K562 (cell line): ENCODE results near the gene CTDSPL. TPM values are rescaled to one million over a fixed set of nuclear protein-coding genes. Genes with fewer than 3 reads are reported as not detected.

Experiments
- ATAC-seq: fragments of 200-7000 bp; cut with Tn5 transposase; 3 replicates; pipeline ENCODE4 v1.9.1; 2020; ENCODE audit warnings: moderate library complexity
- BruUV-seq: library from RNA; stranded (reverse); fragments of 400-500 nt; replicated peaks from 2 replicates; lab custom pipeline; 2021; lab: Mats Ljungman, UMichigan
- CTCF ChIA-PET: fragments of 300-600 bp; formaldehyde crosslinking; extraction: SDS; loops from one replicate; lab custom pipeline; 2021; ENCODE audit warnings: low intra/inter-chr PET ratio; lab: Yijun Ruan, JAX
- POLR2A ChIA-PET: fragments of 300-600, 350-650 bp; sonication (Branson Sonifier 250); formaldehyde crosslinking; extraction: SDS; loops from one replicate; lab custom pipeline; 2021; ENCODE audit warnings: antibody characterized with exemption, inconsistent platforms; lab: Yijun Ruan, JAX
- DNase-seq, 4 experiments: peaks; one replicate each; pipeline versions ENCODE4 v3.0.0 to v3.0.0-alpha.2; 2011 to 2018; ENCODE audit warnings: low spot score in 3 of 4, mixed read lengths in 3 of 4; ENCODE audit errors: extremely low read depth in 1 of 4
- FAIRE-seq: peaks from 2 replicates; lab custom pipeline; 2011; peaks lifted over from hg19 to GRCh38; lab: Jason Lieb, UNC
- H2AFZ ChIP-seq: 2 replicates; pipeline ENCODE4 v1.6.0; 2011; ENCODE audit warnings: low read depth, low read length, control low read depth, inconsistent platforms
- H3K27ac ChIP-seq: fragments of 200-600 bp; 3 replicates; pipeline ENCODE4 v1.8.0; 2011; ENCODE audit warnings: low read depth, mild to moderate bottlenecking, control low read depth, inconsistent platforms, low read length, moderate library complexity, mixed read lengths; ENCODE audit errors: extremely low read depth
- H3K27me3 ChIP-seq, 2 experiments: fragments of 300-600 bp in 1 of 2; 2 replicates in 1 of 2; 3 replicates in 1 of 2; pipeline versions ENCODE4 v1.6.0 to v1.8.0; 2011; ENCODE audit warnings: inconsistent platforms in 2 of 2, low read length in 2 of 2, mild to moderate bottlenecking in 1 of 2, mixed read lengths in 1 of 2, moderate library complexity in 1 of 2; ENCODE audit not compliant: control insufficient read depth in 2 of 2, insufficient read depth in 2 of 2
- H3K36me3 ChIP-seq: fragments of 300-600 bp; 3 replicates; pipeline ENCODE4 v1.8.0; 2011; ENCODE audit warnings: mild to moderate bottlenecking, low read length, inconsistent platforms; ENCODE audit not compliant: control insufficient read depth, insufficient read depth
- H3K4me1 ChIP-seq, 2 experiments: fragments of 200-600 bp in 1 of 2; replicated peaks in 1 of 2; 2 replicates in 1 of 2; 3 replicates in 1 of 2; pipeline versions ENCODE4 v1.5.1 to v1.8.0; 2011; ENCODE audit warnings: inconsistent platforms in 2 of 2, low read length in 2 of 2, mild to moderate bottlenecking in 1 of 2, mixed read lengths in 1 of 2, moderate library complexity in 1 of 2; ENCODE audit not compliant: control insufficient read depth in 2 of 2, insufficient read depth in 2 of 2
- H3K4me2 ChIP-seq: 2 replicates; pipeline ENCODE4 v1.6.1; 2011; ENCODE audit warnings: low read length, control low read depth, inconsistent platforms, mixed read lengths; ENCODE audit not compliant: insufficient read depth
- H3K4me3 ChIP-seq: fragments of 200-600 bp; sonication (generic), shearing (Covaris generic); 2 replicates; pipeline ENCODE4 v1.5.1; 2016; ENCODE audit warnings: control low read depth, inconsistent platforms
- H3K79me2 ChIP-seq: fragments of 200-600 bp; 3 replicates; pipeline ENCODE4 v1.8.0; 2011; ENCODE audit warnings: low read length, inconsistent platforms; ENCODE audit not compliant: control insufficient read depth, insufficient read depth
- H3K9ac ChIP-seq, 2 experiments: 2 replicates each; pipeline versions ENCODE4 v1.6.0 to v1.6.1; 2011; ENCODE audit warnings: low read depth in 2 of 2, low read length in 2 of 2, control low read depth in 1 of 2, inconsistent platforms in 1 of 2, mild to moderate bottlenecking in 1 of 2, mixed read lengths in 1 of 2; ENCODE audit not compliant: insufficient read depth in 1 of 2
- H3K9me1 ChIP-seq: one replicate; pipeline ENCODE4 v1.6.0; 2011; ENCODE audit warnings: inconsistent platforms, mild to moderate bottlenecking, low read length, moderate library complexity; ENCODE audit not compliant: control insufficient read depth, insufficient read depth
- H3K9me3 ChIP-seq: replicated peaks from 2 replicates; pipeline ENCODE4 v1.5.1; 2011; ENCODE audit warnings: low read depth, low read length, inconsistent platforms; ENCODE audit not compliant: control insufficient read depth, insufficient read depth
- H4K20me1 ChIP-seq: replicated peaks from 2 replicates; pipeline ENCODE4 v1.6.1; 2011; ENCODE audit warnings: low read length, inconsistent platforms, mixed read lengths; ENCODE audit not compliant: control insufficient read depth, insufficient read depth
- FOXA3 ChIP-seq, 2 experiments: fragments of 450-650 bp in 1 of 2; sonication (generic) in 1 of 2; formaldehyde crosslinking; IDR thresholded peaks in 1 of 2; conservative IDR thresholded peaks in 1 of 2; 2 replicates each; pipeline versions ENCODE4 v1.4.0 to v1.8.0; 2020 to 2022; ENCODE audit warnings: mild to moderate bottlenecking in 2 of 2, missing genetic modification reagents in 1 of 2
- NFRKB ChIP-seq: fragments of 450-650 bp; IDR thresholded peaks from 2 replicates; pipeline ENCODE4 v1.6.1; 2016; ENCODE audit warnings: low read depth
- POU5F1 ChIP-seq: fragments of 150-350 bp; IDR thresholded peaks from 2 replicates; pipeline ENCODE4 v1.6.1; 2014; ENCODE audit warnings: borderline replicate concordance, low read length, low read depth, mild to moderate bottlenecking; ENCODE audit not compliant: partially characterized antibody
- SP2 ChIP-seq: IDR thresholded peaks from 2 replicates; pipeline ENCODE4 v1.6.1; 2011; ENCODE audit warnings: mild to moderate bottlenecking, low read depth, low read length, moderate library complexity; ENCODE audit not compliant: poor library complexity, severe bottlenecking; ENCODE audit errors: extremely low read depth
- ZEB2 ChIP-seq: fragments of 450-650 bp; IDR thresholded peaks from 2 replicates; pipeline ENCODE4 v1.6.1; 2016
- ZNF232 ChIP-seq: sonication (generic); formaldehyde crosslinking; IDR thresholded peaks from 2 replicates; pipeline ENCODE4 v1.8.0; 2022; ENCODE audit warnings: mild to moderate bottlenecking, missing genetic modification reagents
- WGBS: fragments of 100-300 bp; shearing (Covaris generic); methylation state at CpG from one replicate; pipeline ENCODE4 v1.1.6; 2016; ENCODE audit warnings: low coverage, mixed read lengths; ENCODE audit not compliant: insufficient coverage; ENCODE audit errors: missing lambda C conversion rate; 5-methylcytosine and 5-hydroxymethylcytosine counted together
- in situ Hi-C: fragments of 300-500 bp; cut with MboI; formaldehyde crosslinking; loops from 4 replicates; pipeline ENCODE4 v1.15.0; 2018; ENCODE audit warnings: inconsistent platforms, mixed read lengths
- intact Hi-C: fragments of 100-400 bp; cut with micrococcal nuclease; formaldehyde crosslinking; loops from 2 replicates; pipeline ENCODE4 v1.14.2; 2022
- polyA plus RNA-seq, 8 experiments: library from polyadenylated mRNA; depleted of rRNA in 4 of 8; stranded (reverse) in 5 of 8; unstranded in 3 of 8; fragments of >200 nt; fragmentation: Nextera tagmentation in 2 of 8; fragmentation: Illumina TruSeq in 1 of 8; extraction: Ambion mirVana in 2 of 8; extraction: Trizol in 1 of 8; gene quantifications; 2 replicates each; pipeline versions ENCODE4 v1.2.1 to v1.2.3, GENCODE V29; 2011 to 2014; ENCODE audit warnings: inconsistent platforms in 1 of 8, missing spikeins in 1 of 8
- total RNA-seq, 7 experiments: library from RNA; depleted of rRNA in 6 of 7; stranded (reverse); fragments of >200 nt in 6 of 7; fragmentation: Illumina TruSeq in 2 of 7; extraction: Trizol in 2 of 7; gene quantifications; 2 replicates each; pipeline versions ENCODE4 v1.2.1 to v1.2.3, GENCODE V29; 2011 to 2021; ENCODE audit warnings: low replicate concordance in 1 of 7
- TF ChIP-seq, protein P1 (sequence below): sonication (generic); formaldehyde crosslinking; IDR thresholded peaks from 2 replicates; pipeline ENCODE4 v1.8.0; 2022; ENCODE audit warnings: mild to moderate bottlenecking, missing genetic modification reagents
- TF ChIP-seq, protein P2 (sequence below): fragments of 450-650 bp; formaldehyde crosslinking; IDR thresholded peaks from 2 replicates; pipeline ENCODE4 v1.4.0; 2020; ENCODE audit warnings: mild to moderate bottlenecking, mixed read lengths
- TF ChIP-seq, protein P3 (sequence below): fragments of 250-450 bp; sonication (Bioruptor Pico); IDR thresholded peaks from 2 replicates; pipeline ENCODE4 v1.4.0; 2020; ENCODE audit warnings: mild to moderate bottlenecking, moderate library complexity
- TF ChIP-seq, protein P4 (sequence below): fragments of 250-450 bp; sonication (Bioruptor Pico); IDR thresholded peaks from 2 replicates; pipeline ENCODE4 v1.5.0; 2021
- TF ChIP-seq, protein P5 (sequence below): sonication (generic); formaldehyde crosslinking; IDR thresholded peaks from 2 replicates; pipeline ENCODE4 v1.8.1; 2023; ENCODE audit warnings: mild to moderate bottlenecking, missing genetic modification reagents

Gene CTDSPL
- total and polyA plus RNA-seq, 9 of the 15 experiments (the other 6 are each of a cell fraction or from before 2014, with no cell fraction given) = 5.1 to 19.3 (median 11.3) TPM

DNA sequence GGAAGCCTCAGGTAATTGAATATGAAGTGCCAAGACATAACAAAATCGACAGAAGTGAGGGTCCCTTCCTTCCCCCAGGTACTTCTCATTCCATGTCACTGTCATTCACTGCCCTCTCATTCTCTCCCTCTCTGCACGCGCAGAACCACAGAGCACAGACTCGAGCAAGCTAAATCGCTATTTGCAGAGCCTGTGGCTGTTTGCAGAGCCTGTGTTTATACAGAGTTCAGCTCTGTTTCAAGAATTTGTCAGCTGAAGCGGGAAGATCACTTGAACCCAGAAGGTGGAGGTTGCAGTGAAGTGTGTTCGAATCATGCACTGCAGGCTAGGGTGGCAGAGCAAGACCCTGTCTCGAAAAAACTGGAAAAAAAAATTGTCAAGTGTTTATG, 131.4 kb downstream of the CTDSPL start:
- WGBS = 52% methylated on average over 8 of the region's 8 CpGs
- intact Hi-C loops = no loop called here
- BruUV-seq = no TSS peak
- DNase-seq (no peak), ATAC-seq (no peak), FAIRE-seq (no peak)
- in situ Hi-C loops = no loop called here
- Histone ChIP-seq H3K4me1 (peaks cover 57 to 64% of the 10 kb centered on the region in 2 experiments), H3K9ac (peak overlapping the region; percentile 80 to 91), H3K4me3 (peak overlapping the region; percentile 56; the same call in 1 of the 2 replicates), H3K36me3 (peaks cover 28% of the 10 kb centered on the region), H3K9me3 (no peaks in the 10 kb centered on the region), H2AFZ (peak overlapping the region; percentile 97), H4K20me1 (no peaks in the 10 kb centered on the region), H3K27me3 (no peaks in the 10 kb centered on the region), H3K27ac (peak overlapping the region; percentile 93), H3K79me2 (peaks cover 22% of the 10 kb centered on the region), H3K9me1 (peaks cover 5% of the 10 kb centered on the region), H3K4me2 (peak overlapping the region; percentile 86)
- ChIA-PET CTCF (interaction anchor here (0.6 kb wide), 1 partner anchor 454 kb away, joined by 3 read pairs; no protein-coding TSS in a partner anchor), POLR2A (interaction anchor here (0.7 to 2.2 kb wide), 4 partner anchors 8 to 19 kb away, joined by 3 to 8 read pairs (median 6); no protein-coding TSS in a partner anchor)
- TF ChIP-seq, protein P1, sequence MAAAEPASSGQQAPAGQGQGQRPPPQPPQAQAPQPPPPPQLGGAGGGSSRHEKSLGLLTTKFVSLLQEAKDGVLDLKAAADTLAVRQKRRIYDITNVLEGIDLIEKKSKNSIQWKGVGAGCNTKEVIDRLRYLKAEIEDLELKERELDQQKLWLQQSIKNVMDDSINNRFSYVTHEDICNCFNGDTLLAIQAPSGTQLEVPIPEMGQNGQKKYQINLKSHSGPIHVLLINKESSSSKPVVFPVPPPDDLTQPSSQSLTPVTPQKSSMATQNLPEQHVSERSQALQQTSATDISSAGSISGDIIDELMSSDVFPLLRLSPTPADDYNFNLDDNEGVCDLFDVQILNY (CRISPR knock-in tag) = no peak
- no peak for TF ChIP-seq ZNF232
- peak in 1 of 2 experiments; percentile 71; a peak in 2 of 4 replicates for TF ChIP-seq FOXA3 (CRISPR knock-in tag; conservative IDR thresholded peaks at IDR 0.05 in 1 of 2, IDR thresholded peaks at IDR 0.05 in 1 of 2)
- TF ChIP-seq, protein P2, sequence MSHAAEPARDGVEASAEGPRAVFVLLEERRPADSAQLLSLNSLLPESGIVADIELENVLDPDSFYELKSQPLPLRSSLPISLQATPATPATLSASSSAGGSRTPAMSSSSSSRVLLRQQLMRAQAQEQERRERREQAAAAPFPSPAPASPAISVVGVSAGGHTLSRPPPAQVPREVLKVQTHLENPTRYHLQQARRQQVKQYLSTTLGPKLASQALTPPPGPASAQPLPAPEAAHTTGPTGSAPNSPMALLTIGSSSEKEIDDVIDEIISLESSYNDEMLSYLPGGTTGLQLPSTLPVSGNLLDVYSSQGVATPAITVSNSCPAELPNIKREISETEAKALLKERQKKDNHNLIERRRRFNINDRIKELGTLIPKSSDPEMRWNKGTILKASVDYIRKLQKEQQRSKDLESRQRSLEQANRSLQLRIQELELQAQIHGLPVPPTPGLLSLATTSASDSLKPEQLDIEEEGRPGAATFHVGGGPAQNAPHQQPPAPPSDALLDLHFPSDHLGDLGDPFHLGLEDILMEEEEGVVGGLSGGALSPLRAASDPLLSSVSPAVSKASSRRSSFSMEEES (CRISPR knock-in tag) = no peak
- TF ChIP-seq, protein P3, sequence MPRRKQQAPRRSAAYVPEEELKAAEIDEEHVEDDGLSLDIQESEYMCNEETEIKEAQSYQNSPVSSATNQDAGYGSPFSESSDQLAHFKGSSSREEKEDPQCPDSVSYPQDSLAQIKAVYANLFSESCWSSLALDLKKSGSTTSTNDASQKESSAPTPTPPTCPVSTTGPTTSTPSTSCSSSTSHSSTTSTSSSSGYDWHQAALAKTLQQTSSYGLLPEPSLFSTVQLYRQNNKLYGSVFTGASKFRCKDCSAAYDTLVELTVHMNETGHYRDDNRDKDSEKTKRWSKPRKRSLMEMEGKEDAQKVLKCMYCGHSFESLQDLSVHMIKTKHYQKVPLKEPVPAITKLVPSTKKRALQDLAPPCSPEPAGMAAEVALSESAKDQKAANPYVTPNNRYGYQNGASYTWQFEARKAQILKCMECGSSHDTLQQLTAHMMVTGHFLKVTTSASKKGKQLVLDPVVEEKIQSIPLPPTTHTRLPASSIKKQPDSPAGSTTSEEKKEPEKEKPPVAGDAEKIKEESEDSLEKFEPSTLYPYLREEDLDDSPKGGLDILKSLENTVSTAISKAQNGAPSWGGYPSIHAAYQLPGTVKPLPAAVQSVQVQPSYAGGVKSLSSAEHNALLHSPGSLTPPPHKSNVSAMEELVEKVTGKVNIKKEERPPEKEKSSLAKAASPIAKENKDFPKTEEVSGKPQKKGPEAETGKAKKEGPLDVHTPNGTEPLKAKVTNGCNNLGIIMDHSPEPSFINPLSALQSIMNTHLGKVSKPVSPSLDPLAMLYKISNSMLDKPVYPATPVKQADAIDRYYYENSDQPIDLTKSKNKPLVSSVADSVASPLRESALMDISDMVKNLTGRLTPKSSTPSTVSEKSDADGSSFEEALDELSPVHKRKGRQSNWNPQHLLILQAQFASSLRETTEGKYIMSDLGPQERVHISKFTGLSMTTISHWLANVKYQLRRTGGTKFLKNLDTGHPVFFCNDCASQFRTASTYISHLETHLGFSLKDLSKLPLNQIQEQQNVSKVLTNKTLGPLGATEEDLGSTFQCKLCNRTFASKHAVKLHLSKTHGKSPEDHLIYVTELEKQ (CRISPR knock-in tag) = peak; percentile 4; the same call in 1 of the 2 replicates
- TF ChIP-seq NFRKB = no peak
- TF ChIP-seq POU5F1 = no peak
- no peak for TF ChIP-seq SP2
- TF ChIP-seq, protein P4, sequence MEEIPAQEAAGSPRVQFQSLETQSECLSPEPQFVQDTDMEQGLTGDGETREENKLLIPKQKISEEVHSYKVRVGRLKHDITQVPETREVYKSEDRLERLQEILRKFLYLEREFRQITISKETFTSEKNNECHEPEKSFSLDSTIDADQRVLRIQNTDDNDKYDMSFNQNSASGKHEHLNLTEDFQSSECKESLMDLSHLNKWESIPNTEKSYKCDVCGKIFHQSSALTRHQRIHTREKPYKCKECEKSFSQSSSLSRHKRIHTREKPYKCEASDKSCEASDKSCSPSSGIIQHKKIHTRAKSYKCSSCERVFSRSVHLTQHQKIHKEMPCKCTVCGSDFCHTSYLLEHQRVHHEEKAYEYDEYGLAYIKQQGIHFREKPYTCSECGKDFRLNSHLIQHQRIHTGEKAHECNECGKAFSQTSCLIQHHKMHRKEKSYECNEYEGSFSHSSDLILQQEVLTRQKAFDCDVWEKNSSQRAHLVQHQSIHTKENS = no peak
- TF ChIP-seq ZEB2 = 0 out of 2 replicates have a peak, but pooled peaks have one; percentile 5
- TF ChIP-seq, protein P5, sequence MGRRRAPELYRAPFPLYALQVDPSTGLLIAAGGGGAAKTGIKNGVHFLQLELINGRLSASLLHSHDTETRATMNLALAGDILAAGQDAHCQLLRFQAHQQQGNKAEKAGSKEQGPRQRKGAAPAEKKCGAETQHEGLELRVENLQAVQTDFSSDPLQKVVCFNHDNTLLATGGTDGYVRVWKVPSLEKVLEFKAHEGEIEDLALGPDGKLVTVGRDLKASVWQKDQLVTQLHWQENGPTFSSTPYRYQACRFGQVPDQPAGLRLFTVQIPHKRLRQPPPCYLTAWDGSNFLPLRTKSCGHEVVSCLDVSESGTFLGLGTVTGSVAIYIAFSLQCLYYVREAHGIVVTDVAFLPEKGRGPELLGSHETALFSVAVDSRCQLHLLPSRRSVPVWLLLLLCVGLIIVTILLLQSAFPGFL (CRISPR knock-in tag) = no peak
